ENCODE data around the gene ALDH6A1. TPM values are rescaled to one million over a fixed set of nuclear protein-coding genes. Genes with fewer than 3 reads are reported as not detected.
A peak's percentile ranks its signal among the peaks of the same experiment; 100 is the strongest.

Gene ALDH6A1
- total and polyA plus RNA-seq, 2 of the 13 experiments (the other 11 are each of a cell fraction or from before 2014, with no cell fraction given) = 26.9 to 49.9 TPM

GRCh38 chr14:74018586-74019407, 65.5 kb downstream of the ALDH6A1 start, which contains the start of the genes BBOF1 and ENTPD5 (continued):
- TF ChIP-seq HNF1A (IDR thresholded peaks at IDR 0.05; ENCODE audit: low read depth) (no peak), HNF1A (CRISPR knock-in tag; IDR thresholded peaks at IDR 0.05; ENCODE audit: borderline replicate concordance) (peak; percentile 71; the same call in 1 of the 2 replicates), PRDM15 (CRISPR knock-in tag; IDR thresholded peaks at IDR 0.05) (no peak), CHD4 (IDR thresholded peaks at IDR 0.05; ENCODE audit: borderline replicate concordance, low read length) (no peak), EEA1 (CRISPR knock-in tag; IDR thresholded peaks at IDR 0.05; ENCODE audit: borderline replicate concordance) (0 out of 2 replicates have a peak, but pooled peaks have one; percentile 24), ESRRA (CRISPR knock-in tag; IDR thresholded peaks at IDR 0.05; ENCODE audit: low read depth) (no peak; the same call in 1 of the 2 replicates), MYNN (CRISPR knock-in tag; IDR thresholded peaks at IDR 0.05; ENCODE audit: low read depth) (no peak), ZNF280B (CRISPR knock-in tag; IDR thresholded peaks at IDR 0.05; ENCODE audit: borderline replicate concordance) (peak; percentile 77), ATF7-NPFF (CRISPR knock-in tag; IDR thresholded peaks at IDR 0.05; ENCODE audit: low read depth) (peak; percentile 79; the same call in 1 of the 2 replicates), SP1 (IDR thresholded peaks at IDR 0.05) (no peak), SP1 (CRISPR knock-in tag; IDR thresholded peaks at IDR 0.05) (no peak), ZBTB21 (CRISPR knock-in tag; IDR thresholded peaks at IDR 0.05) (no peak), MEIS2 (CRISPR knock-in tag; IDR thresholded peaks at IDR 0.05) (peak; percentile 47; the same call in 1 of the 2 replicates), FOXC1 (CRISPR knock-in tag; IDR thresholded peaks at IDR 0.05; ENCODE audit: borderline replicate concordance) (no peak), ZBTB2 (CRISPR knock-in tag; IDR thresholded peaks at IDR 0.05; ENCODE audit: low read depth) (peak; percentile 55; the same call in 1 of the 2 replicates), TEAD3 (CRISPR knock-in tag; optimal IDR thresholded peaks at IDR 0.05; ENCODE audit: borderline replicate concordance) (no peak), GLI4 (CRISPR knock-in tag; IDR thresholded peaks at IDR 0.05; ENCODE audit: borderline replicate concordance) (peak; percentile 93; the same call in 1 of the 2 replicates)

All from HepG2 (cell line).